Esophagus squamous epithelium (tissue), 4 donors: ENCODE results near the gene CTSL.

Experiments used
- CTCF ChIP-seq, 6 experiments: fragments of 450-650 bp in 4 of 6; fragments of 200-600 bp in 2 of 6; sonication (generic) in 2 of 6; IDR thresholded peaks; one replicate each; pipeline ENCODE4 v1.5.1; 2016 to 2019; ENCODE audit warnings: antibody characterized with exemption in 6 of 6, mild to moderate bottlenecking in 4 of 6, moderate library complexity in 4 of 6
- POLR2A ChIP-seq, 4 donors: fragments of 450-650 bp; IDR thresholded peaks; one replicate each; pipeline ENCODE4 v1.6.1; 2017; ENCODE audit warnings: antibody characterized with exemption in 4 of 4, mild to moderate bottlenecking in 4 of 4, moderate library complexity in 3 of 4

- TF ChIP-seq CTCF (IDR thresholded peaks at IDR 0.05) (no peak), POLR2A (IDR thresholded peaks at IDR 0.05) (no peak)
These were observed 16.8 kb upstream of the CTSL start for GRCh38 chr9:87708986-87709728.
